Sigmoid colon (tissue), 4 donors: Measurements from ENCODE around the gene MLLT6.

ENCODE experiments used
- POLR2A ChIP-seq, 2 donors: fragments of 450-650 bp; IDR thresholded peaks; one replicate each; pipeline ENCODE4 v1.6.1; 2016; ENCODE audit warnings: antibody characterized with exemption in 2 of 2, mild to moderate bottlenecking in 2 of 2, moderate library complexity in 2 of 2
- POLR2AphosphoS5 ChIP-seq, 4 donors: sonication (generic); formaldehyde crosslinking; IDR thresholded peaks; one replicate each; pipeline ENCODE4 v1.6.1; 2017; ENCODE audit warnings: antibody characterized with exemption in 4 of 4
- TF ChIP-seq, protein P1 (sequence below), 4 experiments: fragments of 450-650 bp in 3 of 4; fragments of 200-600 bp in 1 of 4; IDR thresholded peaks; one replicate each; pipeline ENCODE4 v1.5.1; 2016 to 2019; ENCODE audit warnings: antibody characterized with exemption in 4 of 4, mild to moderate bottlenecking in 3 of 4, moderate library complexity in 2 of 4

DNA sequence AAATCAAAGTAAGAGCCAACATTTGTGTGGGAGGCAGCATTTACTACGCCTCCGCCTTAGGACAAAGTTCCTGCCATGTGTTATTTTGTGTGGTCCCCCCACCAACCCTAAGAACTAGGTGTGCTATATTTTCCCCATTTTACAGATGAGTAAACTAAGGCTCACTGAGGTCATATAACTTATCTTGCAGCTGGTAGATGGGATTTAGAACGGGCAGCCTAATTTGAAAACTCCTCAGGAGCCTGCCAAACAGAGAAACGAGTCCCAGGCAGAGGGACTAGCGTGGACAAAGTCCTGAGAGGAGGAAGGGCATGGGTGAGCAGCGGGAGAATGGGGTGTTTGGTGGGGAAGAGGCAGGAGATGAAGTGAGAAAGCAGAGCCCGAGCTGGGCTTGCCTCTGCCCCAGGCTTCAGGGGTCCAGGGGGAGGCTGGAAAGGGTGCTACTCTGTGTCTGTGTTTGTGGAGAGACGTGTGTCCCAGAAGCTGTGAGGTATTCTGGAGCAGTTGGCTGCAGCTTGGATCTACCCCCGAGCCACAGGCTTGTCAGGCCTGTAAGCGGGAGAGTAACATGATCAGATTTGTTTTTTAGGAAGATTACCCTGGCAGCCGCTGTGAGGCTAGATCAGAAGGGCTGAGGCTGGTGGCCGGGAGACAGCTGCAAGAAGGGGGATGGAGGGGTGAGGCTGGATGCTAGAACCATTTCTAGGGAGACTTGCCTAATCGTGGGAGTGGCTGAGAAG lies 5.0 kb downstream of the MLLT6 start:
- TF ChIP-seq, protein P1, sequence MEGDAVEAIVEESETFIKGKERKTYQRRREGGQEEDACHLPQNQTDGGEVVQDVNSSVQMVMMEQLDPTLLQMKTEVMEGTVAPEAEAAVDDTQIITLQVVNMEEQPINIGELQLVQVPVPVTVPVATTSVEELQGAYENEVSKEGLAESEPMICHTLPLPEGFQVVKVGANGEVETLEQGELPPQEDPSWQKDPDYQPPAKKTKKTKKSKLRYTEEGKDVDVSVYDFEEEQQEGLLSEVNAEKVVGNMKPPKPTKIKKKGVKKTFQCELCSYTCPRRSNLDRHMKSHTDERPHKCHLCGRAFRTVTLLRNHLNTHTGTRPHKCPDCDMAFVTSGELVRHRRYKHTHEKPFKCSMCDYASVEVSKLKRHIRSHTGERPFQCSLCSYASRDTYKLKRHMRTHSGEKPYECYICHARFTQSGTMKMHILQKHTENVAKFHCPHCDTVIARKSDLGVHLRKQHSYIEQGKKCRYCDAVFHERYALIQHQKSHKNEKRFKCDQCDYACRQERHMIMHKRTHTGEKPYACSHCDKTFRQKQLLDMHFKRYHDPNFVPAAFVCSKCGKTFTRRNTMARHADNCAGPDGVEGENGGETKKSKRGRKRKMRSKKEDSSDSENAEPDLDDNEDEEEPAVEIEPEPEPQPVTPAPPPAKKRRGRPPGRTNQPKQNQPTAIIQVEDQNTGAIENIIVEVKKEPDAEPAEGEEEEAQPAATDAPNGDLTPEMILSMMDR (IDR thresholded peaks at IDR 0.05), result no peak
- TF ChIP-seq POLR2A (IDR thresholded peaks at IDR 0.05) (no peak), POLR2AphosphoS5 (IDR thresholded peaks at IDR 0.05) (no peak)
